Endothelial cell of umbilical vein (primary cell): Measurements from ENCODE around the gene SLC14A1. TPM values are rescaled to one million over a fixed set of nuclear protein-coding genes. Genes with fewer than 3 reads are reported as not detected.

Experiments
- BruUV-seq: library from RNA; stranded (reverse); fragments of 400-500 nt; replicated peaks from 2 replicates; lab custom pipeline; 2021; lab: Mats Ljungman, UMichigan
- CTCF ChIA-PET: fragments of 300-600, 350-600 bp; sonication (Branson Sonifier 250); formaldehyde crosslinking; loops from one replicate; lab custom pipeline; 2021; ENCODE audit warnings: antibody characterized with exemption, inconsistent platforms; lab: Charles Lee
- POLR2A ChIA-PET: fragments of 300-600, 350-600 bp; sonication (Branson Sonifier 250); formaldehyde crosslinking; loops from one replicate; lab custom pipeline; 2021; ENCODE audit warnings: antibody characterized with exemption, inconsistent platforms; lab: Charles Lee
- DNase-seq: peaks from one replicate; pipeline ENCODE4 v3.0.0-alpha.2; 2011; ENCODE audit warnings: low read depth, low spot score
- FAIRE-seq: peaks from 2 replicates; lab custom pipeline; 2011; peaks lifted over from hg19 to GRCh38; lab: Jason Lieb, UNC
- H2AFZ ChIP-seq: 2 replicates; pipeline ENCODE4 v1.6.0; 2012; ENCODE audit warnings: low read depth, low read length, control low read depth, inconsistent platforms
- H3K27ac ChIP-seq: 2 replicates; pipeline ENCODE4 v1.5.1; 2011; ENCODE audit warnings: low read depth, mild to moderate bottlenecking, control low read depth, low read length, moderate library complexity; ENCODE audit not compliant: insufficient read depth
- H3K27me3 ChIP-seq, 2 experiments: 2 replicates each; pipeline versions ENCODE4 v1.6.0 to v1.6.1; 2011; ENCODE audit warnings: low read length in 2 of 2, mixed read lengths in 1 of 2; ENCODE audit not compliant: control insufficient read depth in 2 of 2, insufficient read depth in 2 of 2
- H3K36me3 ChIP-seq, 2 experiments: 2 replicates in 1 of 2; 3 replicates in 1 of 2; pipeline ENCODE4 v1.5.1; 2011; ENCODE audit warnings: low read length in 2 of 2, mild to moderate bottlenecking in 1 of 2, moderate library complexity in 1 of 2; ENCODE audit not compliant: control insufficient read depth in 2 of 2, insufficient read depth in 2 of 2; ENCODE audit errors: extremely low read depth in 1 of 2
- H3K4me1 ChIP-seq: 3 replicates; pipeline ENCODE4 v1.5.1; 2011; ENCODE audit warnings: mild to moderate bottlenecking, low read length; ENCODE audit not compliant: control insufficient read depth, insufficient read depth; ENCODE audit errors: extremely low read depth
- H3K4me2 ChIP-seq: 2 replicates; pipeline ENCODE4 v1.6.1; 2011; ENCODE audit warnings: low read length, control low read depth, mixed read lengths; ENCODE audit not compliant: insufficient read depth
- H3K4me3 ChIP-seq, 3 experiments: fragments of 200-600 bp in 1 of 3; sonication (generic), shearing (Covaris generic) in 1 of 3; replicated peaks in 1 of 3; 2 replicates each; pipeline ENCODE4 v1.5.1; 2011 to 2016; ENCODE audit warnings: control low read depth in 3 of 3, low read length in 3 of 3, mild to moderate bottlenecking in 2 of 3, inconsistent platforms in 1 of 3, low read depth in 1 of 3, moderate library complexity in 1 of 3; ENCODE audit not compliant: insufficient read depth in 1 of 3
- H3K79me2 ChIP-seq: 2 replicates; pipeline ENCODE4 v1.6.0; 2012; ENCODE audit warnings: low read length, inconsistent platforms; ENCODE audit not compliant: control insufficient read depth, insufficient read depth
- H3K9ac ChIP-seq: replicated peaks from 2 replicates; pipeline ENCODE3; 2011; ENCODE audit warnings: low read length, control low read depth; ENCODE audit not compliant: insufficient read depth; ENCODE audit errors: extremely low read depth
- H3K9me1 ChIP-seq: replicated peaks from 3 replicates; pipeline ENCODE4 v1.6.0; 2011; ENCODE audit warnings: mild to moderate bottlenecking, low read length; ENCODE audit not compliant: control insufficient read depth, insufficient read depth; ENCODE audit errors: extremely low read depth
- H3K9me3 ChIP-seq: replicated peaks from 2 replicates; pipeline ENCODE4 v1.5.1; 2012; ENCODE audit warnings: low read length, inconsistent platforms; ENCODE audit not compliant: control insufficient read depth, insufficient read depth
- H4K20me1 ChIP-seq: replicated peaks from 2 replicates; pipeline ENCODE3; 2011; ENCODE audit warnings: mild to moderate bottlenecking, low read length; ENCODE audit not compliant: control insufficient read depth, insufficient read depth; ENCODE audit errors: extremely low read depth
- EZH2 ChIP-seq: IDR thresholded peaks from 2 replicates; pipeline ENCODE4 v1.6.1; 2012; ENCODE audit warnings: borderline replicate concordance, low read depth, mild to moderate bottlenecking, moderate library complexity, low read length, inconsistent platforms; ENCODE audit not compliant: severe bottlenecking
- FOS ChIP-seq: IDR thresholded peaks from 2 replicates; pipeline ENCODE4 v1.6.1; 2011; ENCODE audit warnings: mild to moderate bottlenecking, low read length, moderate library complexity, borderline replicate concordance; ENCODE audit not compliant: insufficient read depth
- GATA2 ChIP-seq: IDR thresholded peaks from 2 replicates; pipeline ENCODE4 v1.7.0; 2011; ENCODE audit warnings: low read depth, mild to moderate bottlenecking, moderate library complexity, mixed read lengths, low read length; ENCODE audit not compliant: insufficient read length, insufficient read depth
- JUN ChIP-seq: IDR thresholded peaks from 2 replicates; pipeline ENCODE4 v1.6.1; 2011; ENCODE audit warnings: borderline replicate concordance, low read depth; ENCODE audit not compliant: insufficient read length, insufficient read depth
- MAX ChIP-seq: IDR thresholded peaks from 2 replicates; pipeline ENCODE4 v1.6.1; 2011; ENCODE audit not compliant: insufficient read depth, insufficient read length
- MYC ChIP-seq: IDR thresholded peaks from one replicate; pipeline ENCODE4 v1.6.1; 2011; ENCODE audit warnings: mild to moderate bottlenecking, low read depth, low read length
- POLR2A ChIP-seq: IDR thresholded peaks from 2 replicates; pipeline ENCODE4 v1.6.1; 2012; ENCODE audit warnings: low read depth, mild to moderate bottlenecking, control low read depth, low read length
- POLR2AphosphoS5 ChIP-seq: IDR thresholded peaks from 2 replicates; pipeline ENCODE4 v1.6.1; 2012; ENCODE audit warnings: low read depth, mild to moderate bottlenecking, control low read depth, low read length, moderate library complexity; ENCODE audit not compliant: insufficient read depth
- dilution Hi-C: fragments of 300-500 bp; cut with MboI; formaldehyde crosslinking; loops from one replicate; pipeline ENCODE4 v1.15.0; 2019; ENCODE audit warnings: low sequenced_read_pairs; ENCODE audit not compliant: extremely low pct_ligation_motif_present
- intact Hi-C: fragments of 100-400 bp; cut with micrococcal nuclease; formaldehyde crosslinking; loops from one replicate; pipeline ENCODE4 v1.10.0; 2022
- polyA plus RNA-seq, 4 experiments: library from polyadenylated mRNA; depleted of rRNA in 3 of 4; stranded (reverse) in 3 of 4; unstranded in 1 of 4; fragments of >200 nt; gene quantifications; 2 replicates each; pipeline versions ENCODE4 v1.2.1 to v1.2.3, GENCODE V29; 2011 to 2012; ENCODE audit warnings: missing spikeins in 1 of 4
- total RNA-seq: library from RNA; stranded (reverse); gene quantifications from 2 replicates; pipeline ENCODE4 v1.2.3, GENCODE V29; 2021
- TF ChIP-seq, protein P1 (sequence below), 2 donors: IDR thresholded peaks; 1 replicate in 1 of 2; 2 replicates in 1 of 2; pipeline ENCODE4 v1.5.1; 2011; ENCODE audit warnings: low read length in 2 of 2, mild to moderate bottlenecking in 2 of 2, moderate library complexity in 2 of 2, control low read depth in 1 of 2, inconsistent platforms in 1 of 2, low read depth in 1 of 2; ENCODE audit not compliant: insufficient read depth in 1 of 2; ENCODE audit errors: extremely low read depth in 1 of 2

The SLC14A1 gene
- total and polyA plus RNA-seq, 2 donors (not counting 3 experiments of a cell fraction or from before 2014, with no cell fraction given) = not detected

- H2AFZ ChIP-seq = no peak overlapping the region
- H3K27me3 ChIP-seq = no peaks in the 10 kb centered on the region
- ChIA-PET POLR2A (no interaction called here), CTCF (interaction anchor here (1.6 kb wide), 1 partner anchor 14 kb away, joined by 6 read pairs; the partner anchor contains the start of gene SLC14A1)
- H3K9ac ChIP-seq = no peak overlapping the region
- no peak for DNase-seq
- H3K36me3 ChIP-seq = no peaks in the 10 kb centered on the region
- H3K79me2 ChIP-seq = no peaks in the 10 kb centered on the region
- no TSS peak for BruUV-seq
- no peak overlapping the region for H3K4me3 ChIP-seq
- no peak overlapping the region for H3K4me2 ChIP-seq
- H3K9me3 ChIP-seq = peaks cover 2% of the 10 kb centered on the region
- H3K27ac ChIP-seq = no peak overlapping the region
- no peaks in the 10 kb centered on the region for H3K4me1 ChIP-seq
- no peaks in the 10 kb centered on the region for H3K9me1 ChIP-seq
- TF ChIP-seq FOS (no peak), JUN (no peak), EZH2 (no peak), MAX (no peak), POLR2AphosphoS5 (no peak), GATA2 (no peak), POLR2A (no peak), MYC (no peak)
- TF ChIP-seq, protein P1, sequence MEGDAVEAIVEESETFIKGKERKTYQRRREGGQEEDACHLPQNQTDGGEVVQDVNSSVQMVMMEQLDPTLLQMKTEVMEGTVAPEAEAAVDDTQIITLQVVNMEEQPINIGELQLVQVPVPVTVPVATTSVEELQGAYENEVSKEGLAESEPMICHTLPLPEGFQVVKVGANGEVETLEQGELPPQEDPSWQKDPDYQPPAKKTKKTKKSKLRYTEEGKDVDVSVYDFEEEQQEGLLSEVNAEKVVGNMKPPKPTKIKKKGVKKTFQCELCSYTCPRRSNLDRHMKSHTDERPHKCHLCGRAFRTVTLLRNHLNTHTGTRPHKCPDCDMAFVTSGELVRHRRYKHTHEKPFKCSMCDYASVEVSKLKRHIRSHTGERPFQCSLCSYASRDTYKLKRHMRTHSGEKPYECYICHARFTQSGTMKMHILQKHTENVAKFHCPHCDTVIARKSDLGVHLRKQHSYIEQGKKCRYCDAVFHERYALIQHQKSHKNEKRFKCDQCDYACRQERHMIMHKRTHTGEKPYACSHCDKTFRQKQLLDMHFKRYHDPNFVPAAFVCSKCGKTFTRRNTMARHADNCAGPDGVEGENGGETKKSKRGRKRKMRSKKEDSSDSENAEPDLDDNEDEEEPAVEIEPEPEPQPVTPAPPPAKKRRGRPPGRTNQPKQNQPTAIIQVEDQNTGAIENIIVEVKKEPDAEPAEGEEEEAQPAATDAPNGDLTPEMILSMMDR (IDR thresholded peaks at IDR 0.05; ENCODE audit: extremely low read depth in 1 of 2, insufficient read depth in 1 of 2, low read depth in 1 of 2, low read length in 2 of 2) = no peak
- no peaks in the 10 kb centered on the region for H4K20me1 ChIP-seq
- dilution Hi-C loops = no loop called here
- intact Hi-C loops = no loop called here
- no peak for FAIRE-seq
Measured at GRCh38 chr18:45708831-45709230, 15.2 kb upstream of the SLC14A1 start.
